HepG2 (cell line): ENCODE results near the gene PIGL. TPM values are rescaled to one million over a fixed set of nuclear protein-coding genes. Genes with fewer than 3 reads are reported as not detected.

ENCODE experiments used
- ATAC-seq: fragments of 200-7000 bp; cut with Tn5 transposase; 3 replicates; pipeline ENCODE4 v1.9.1; 2020; ENCODE audit warnings: mild to moderate bottlenecking, moderate library complexity
- BruUV-seq: library from RNA; stranded (reverse); fragments of 400-500 nt; replicated peaks from 2 replicates; lab custom pipeline; 2021; lab: Mats Ljungman, UMichigan
- CTCF ChIA-PET: fragments of 300-600 bp; formaldehyde crosslinking; extraction: SDS; loops from one replicate; lab custom pipeline; 2021; ENCODE audit warnings: low total read pairs, inconsistent platforms, low intra/inter-chr PET ratio; lab: Yijun Ruan, JAX
- POLR2A ChIA-PET: fragments of 350-600 bp; sonication (Branson Sonifier 250); formaldehyde crosslinking; loops from one replicate; lab custom pipeline; 2020; ENCODE audit warnings: antibody characterized with exemption, inconsistent platforms; lab: Yijun Ruan, JAX
- DNase-seq: peaks from one replicate; pipeline ENCODE4 v3.0.0-alpha.2; 2015; ENCODE audit warnings: low spot score
- FAIRE-seq: peaks from 3 replicates; lab custom pipeline; 2011; peaks lifted over from hg19 to GRCh38; lab: Jason Lieb, UNC
- H2AFZ ChIP-seq: one replicate; pipeline ENCODE4 v1.6.1; 2011; ENCODE audit warnings: low read length, inconsistent platforms
- H3K27ac ChIP-seq: fragments of 300-600 bp; 3 replicates; pipeline ENCODE4 v1.8.0; 2011; ENCODE audit warnings: mixed run types, mild to moderate bottlenecking, mixed read lengths, low read length, inconsistent platforms; ENCODE audit not compliant: insufficient read depth; ENCODE audit errors: extremely low read length
- H3K27me3 ChIP-seq, 2 experiments: fragments of 200-600 bp in 1 of 2; 2 replicates in 1 of 2; 3 replicates in 1 of 2; pipeline versions ENCODE4 v1.6.0 to v1.8.0; 2011; ENCODE audit warnings: low read length in 2 of 2, mild to moderate bottlenecking in 2 of 2, moderate library complexity in 2 of 2, inconsistent platforms in 1 of 2; ENCODE audit not compliant: insufficient read depth in 2 of 2, control insufficient read depth in 1 of 2
- H3K36me3 ChIP-seq, 2 experiments: fragments of 200-600 bp in 1 of 2; replicated peaks in 1 of 2; 2 replicates in 1 of 2; 3 replicates in 1 of 2; pipeline versions ENCODE4 v1.5.1 to v1.8.0; 2011; ENCODE audit warnings: low read length in 2 of 2, inconsistent platforms in 1 of 2; ENCODE audit not compliant: insufficient read depth in 2 of 2, control insufficient read depth in 1 of 2
- H3K4me1 ChIP-seq: 2 replicates; pipeline ENCODE4 v1.5.1; 2012; ENCODE audit warnings: low read length, inconsistent platforms; ENCODE audit not compliant: insufficient read depth
- H3K4me2 ChIP-seq: 2 replicates; pipeline ENCODE4 v1.6.0; 2011; ENCODE audit warnings: low read depth, low read length, inconsistent platforms
- H3K4me3 ChIP-seq, 3 experiments: fragments of 200-600 bp in 1 of 3; sonication (generic), shearing (Covaris generic) in 1 of 3; replicated peaks in 1 of 3; 2 replicates each; pipeline ENCODE4 v1.5.1; 2011 to 2016; ENCODE audit warnings: low read length in 3 of 3, inconsistent platforms in 2 of 3, low read depth in 2 of 3, mild to moderate bottlenecking in 2 of 3, control low read depth in 1 of 3, mixed read lengths in 1 of 3; ENCODE audit not compliant: insufficient read depth in 1 of 3
- H3K79me2 ChIP-seq: one replicate; pipeline ENCODE4 v1.6.1; 2011; ENCODE audit warnings: low read length, inconsistent platforms; ENCODE audit not compliant: insufficient read depth
- H3K9ac ChIP-seq: 2 replicates; pipeline ENCODE4 v1.6.0; 2011; ENCODE audit warnings: mild to moderate bottlenecking, low read depth, low read length, inconsistent platforms; ENCODE audit not compliant: insufficient read depth
- H3K9me3 ChIP-seq: 2 replicates; pipeline ENCODE4 v1.5.1; 2012; ENCODE audit warnings: mild to moderate bottlenecking, low read length
- H4K20me1 ChIP-seq: 2 replicates; pipeline ENCODE4 v1.6.0; 2011; ENCODE audit warnings: inconsistent platforms, mild to moderate bottlenecking, low read length, moderate library complexity; ENCODE audit not compliant: insufficient read depth
- ADNP ChIP-seq: sonication (generic); formaldehyde crosslinking; IDR thresholded peaks from 2 replicates; pipeline ENCODE4 v1.4.0; 2020; ENCODE audit warnings: missing genetic modification reagents
- AHDC1 ChIP-seq: sonication (generic); formaldehyde crosslinking; IDR thresholded peaks from 2 replicates; pipeline ENCODE4 v1.5.1; 2020; ENCODE audit warnings: mild to moderate bottlenecking, missing genetic modification reagents, borderline replicate concordance
- HDAC6 ChIP-seq: fragments of 200-600 bp; sonication (generic); IDR thresholded peaks from 2 replicates; pipeline ENCODE4 v1.7.0; 2017; ENCODE audit warnings: mild to moderate bottlenecking, antibody characterized with exemption, low read length, low read depth
- HES4 ChIP-seq: sonication (generic); formaldehyde crosslinking; IDR thresholded peaks from 2 replicates; pipeline ENCODE4 v1.9.0; 2021; ENCODE audit warnings: mild to moderate bottlenecking, missing genetic modification reagents, borderline replicate concordance
- MIER2 ChIP-seq: IDR thresholded peaks from 2 replicates; pipeline ENCODE4 v1.6.1; 2016; ENCODE audit warnings: missing biosample characterization, missing genetic modification reagents
- PHF21A ChIP-seq: sonication (generic); formaldehyde crosslinking; IDR thresholded peaks from 2 replicates; pipeline ENCODE4 v1.5.0; 2020; ENCODE audit warnings: mild to moderate bottlenecking, missing genetic modification reagents
- RXRA ChIP-seq: sonication (generic); formaldehyde crosslinking; IDR thresholded peaks from 2 replicates; pipeline ENCODE4 v1.5.1; 2020; ENCODE audit warnings: missing genetic modification reagents
- SKI ChIP-seq: fragments of 450-650 bp; IDR thresholded peaks from one replicate; pipeline ENCODE4 v1.6.1; 2018; ENCODE audit warnings: mild to moderate bottlenecking; ENCODE audit not compliant: partially characterized antibody
- THYN1 ChIP-seq: sonication (generic); formaldehyde crosslinking; IDR thresholded peaks from 2 replicates; pipeline ENCODE4 v1.8.1; 2023; ENCODE audit warnings: low read depth, mild to moderate bottlenecking, moderate library complexity, missing genetic modification reagents, borderline replicate concordance
- ZMYM4 ChIP-seq: sonication (generic); formaldehyde crosslinking; IDR thresholded peaks from 2 replicates; pipeline ENCODE4 v1.8.1; 2023; ENCODE audit warnings: mild to moderate bottlenecking, missing genetic modification reagents
- ZNF253 ChIP-seq: sonication (generic); formaldehyde crosslinking; IDR thresholded peaks from 2 replicates; pipeline ENCODE4 v1.8.0; 2022; ENCODE audit warnings: mild to moderate bottlenecking, missing genetic modification reagents, borderline replicate concordance
- ZNF431 ChIP-seq: sonication (generic); formaldehyde crosslinking; IDR thresholded peaks from 2 replicates; pipeline ENCODE4 v1.9.0; 2022; ENCODE audit warnings: missing genetic modification reagents, low read depth, mild to moderate bottlenecking, borderline replicate concordance
- ZNF652 ChIP-seq: IDR thresholded peaks from 2 replicates; pipeline ENCODE4 v1.6.1; 2016; ENCODE audit warnings: low read depth, borderline replicate concordance
- ZNF670 ChIP-seq: sonication (generic); formaldehyde crosslinking; IDR thresholded peaks from 2 replicates; pipeline ENCODE4 v1.8.0; 2022; ENCODE audit warnings: mild to moderate bottlenecking, missing genetic modification reagents, borderline replicate concordance
- ZNF703 ChIP-seq: sonication (generic); formaldehyde crosslinking; IDR thresholded peaks from 2 replicates; pipeline ENCODE4 v1.5.1; 2020; ENCODE audit warnings: missing genetic modification reagents, mild to moderate bottlenecking, moderate library complexity, borderline replicate concordance
- ZNF749 ChIP-seq: sonication (generic); formaldehyde crosslinking; IDR thresholded peaks from 2 replicates; pipeline ENCODE4 v1.8.0; 2022; ENCODE audit warnings: mild to moderate bottlenecking, missing genetic modification reagents, moderate library complexity, borderline replicate concordance
- ZNF784 ChIP-seq: sonication (generic); formaldehyde crosslinking; IDR thresholded peaks from 2 replicates; pipeline ENCODE4 v1.5.1; 2020; ENCODE audit warnings: missing genetic modification reagents, mild to moderate bottlenecking, borderline replicate concordance
- WGBS: methylation state at CpG from one replicate; pipeline ENCODE4 v1.1.6; 2017; ENCODE audit warnings: low lambda C conversion rate; 5-methylcytosine and 5-hydroxymethylcytosine counted together
- in situ Hi-C: cut with HindIII; loops from 2 replicates; pipeline ENCODE4 v1.10.0; 2017; ENCODE audit warnings: low pct_unique_long_range_greater_than_20kb; ENCODE audit not compliant: extremely low pct_ligation_motif_present
- intact Hi-C: fragments of 100-400 bp; cut with micrococcal nuclease; formaldehyde crosslinking; loops from one replicate; pipeline ENCODE4 v1.10.0; 2022; ENCODE audit not compliant: unreplicated experiment
- polyA plus RNA-seq, 8 experiments: library from polyadenylated mRNA; depleted of rRNA in 3 of 8; stranded (reverse) in 7 of 8; unstranded in 1 of 8; fragments of >200 nt; fragmentation: Illumina TruSeq in 4 of 8; extraction: Trizol in 4 of 8; gene quantifications; 2 replicates each; pipeline versions ENCODE4 v1.2.1 to v1.2.3, GENCODE V29; 2011 to 2016; ENCODE audit warnings: low read depth in 4 of 8, missing spikeins in 1 of 8, mixed read lengths in 1 of 8; ENCODE audit not compliant: insufficient read depth in 1 of 8
- total RNA-seq, 5 experiments: library from RNA; depleted of rRNA; stranded (reverse); fragments of >200 nt; fragmentation: Illumina TruSeq; extraction: Trizol; gene quantifications; 2 replicates each; pipeline ENCODE4 v1.2.3, GENCODE V29; 2016; ENCODE audit warnings: low read depth in 1 of 5

The PIGL gene
- total and polyA plus RNA-seq, 2 of the 13 experiments (the other 11 are each of a cell fraction or from before 2014, with no cell fraction given) = 28.5 to 63.8 TPM

- TF ChIP-seq THYN1 (CRISPR knock-in tag) (no peak), SKI (no peak), HDAC6 (no peak), ADNP (CRISPR knock-in tag) (no peak), ZNF670 (no peak), ZNF253 (CRISPR knock-in tag) (no peak), ZNF431 (CRISPR knock-in tag) (no peak), ZNF703 (CRISPR knock-in tag) (no peak), ZNF652 (CRISPR knock-in tag) (no peak), ZMYM4 (CRISPR knock-in tag) (peak; percentile 43), RXRA (CRISPR knock-in tag) (no peak), HES4 (CRISPR knock-in tag) (no peak)
- TF ChIP-seq, all 625 proteins: peak for 8
These were observed 27.0 kb downstream of the PIGL start (continued) for GRCh38 chr17:16243801-16244567.

- no peaks in the 10 kb centered on the region for H4K20me1 ChIP-seq
- FAIRE-seq (no peak), DNase-seq (no peak), ATAC-seq (no peak)
- POLR2A ChIA-PET = interaction anchor here (0.8 to 1.8 kb wide), 6 partner anchors 25 to 50 kb away, joined by 3 to 13 read pairs (median 6); partner anchors contain the start of genes NCOR1 and PIGL
- no peaks in the 10 kb centered on the region; a peak in 1 of 5 replicates for H3K36me3 ChIP-seq
- CTCF ChIA-PET = no interaction called here
- H3K4me1 ChIP-seq = peaks cover 77% of the 10 kb centered on the region
- H3K9ac ChIP-seq = peak overlapping the region; percentile 47
- no peaks in the 10 kb centered on the region for H3K79me2 ChIP-seq
- H3K9me3 ChIP-seq = no peaks in the 10 kb centered on the region
- peak overlapping the region in 1 of 3 experiments; percentile 36; a peak in 1 of 6 replicates for H3K4me3 ChIP-seq
- BruUV-seq = no TSS peak
- no peaks in the 10 kb centered on the region for H3K27me3 ChIP-seq
- no peak overlapping the region for H2AFZ ChIP-seq
- intact Hi-C loops (no loop called here), in situ Hi-C loops (no loop called here)
- 71% methylated on average over 7 of the region's 7 CpGs for WGBS
- H3K27ac ChIP-seq = peak overlapping the region; percentile 79
- H3K4me2 ChIP-seq = peak overlapping the region; percentile 70
- no peak for TF ChIP-seq MIER2 (CRISPR knock-in tag)
- 0 out of 2 replicates have a peak, but pooled peaks have one; percentile 43 for TF ChIP-seq AHDC1 (CRISPR knock-in tag)
- no peak for TF ChIP-seq ZNF749
- 0 out of 2 replicates have a peak, but pooled peaks have one; percentile 26 for TF ChIP-seq ZNF784 (CRISPR knock-in tag)
- TF ChIP-seq PHF21A (CRISPR knock-in tag) = no peak
These were observed 30.6 kb downstream of the PIGL start for GRCh38 chr17:16247586-16247984.
